GM12874 (cell line): ENCODE results near the gene SASS6.

Experiments used
- CTCF ChIP-seq: IDR thresholded peaks from 2 replicates; pipeline ENCODE4 v1.5.1; 2011; ENCODE audit warnings: low read depth, mild to moderate bottlenecking, control low read depth, low read length, moderate library complexity; ENCODE audit not compliant: insufficient read depth

The SASS6 gene

GRCh38 chr1:100134872-100135271, 2.1 kb upstream of the SASS6 start:
- TF ChIP-seq CTCF = no peak

GRCh38 chr1:100131623-100132022, 1.1 kb downstream of the SASS6 start:
- TF ChIP-seq CTCF = no peak

GRCh38 chr1:100130552-100131077, 2.1 kb downstream of the SASS6 start:
- TF ChIP-seq CTCF = no peak

GRCh38 chr1:100127226-100127625, 5.5 kb downstream of the SASS6 start:
- no peak for TF ChIP-seq CTCF

GRCh38 chr1:100122177-100122576, 10.6 kb downstream of the SASS6 start:
- no peak for TF ChIP-seq CTCF

GRCh38 chr1:100115524-100115923, 17.2 kb downstream of the SASS6 start:
- no peak for TF ChIP-seq CTCF

- no peak for TF ChIP-seq CTCF
Observed at GRCh38 chr1:100109554-100110066, 23.1 kb downstream of the SASS6 start.

- TF ChIP-seq CTCF = no peak
Observed at GRCh38 chr1:100107696-100108095, 25.0 kb downstream of the SASS6 start.
